NCI-H526 (cell line): ENCODE data around the gene TDRD12.

ENCODE experiments used
- DNase-seq, 2 experiments: peaks; one replicate each; lab custom pipeline; 2025; lab: John Stamatoyannopoulos, UW

TDRD12 gene, protein sequence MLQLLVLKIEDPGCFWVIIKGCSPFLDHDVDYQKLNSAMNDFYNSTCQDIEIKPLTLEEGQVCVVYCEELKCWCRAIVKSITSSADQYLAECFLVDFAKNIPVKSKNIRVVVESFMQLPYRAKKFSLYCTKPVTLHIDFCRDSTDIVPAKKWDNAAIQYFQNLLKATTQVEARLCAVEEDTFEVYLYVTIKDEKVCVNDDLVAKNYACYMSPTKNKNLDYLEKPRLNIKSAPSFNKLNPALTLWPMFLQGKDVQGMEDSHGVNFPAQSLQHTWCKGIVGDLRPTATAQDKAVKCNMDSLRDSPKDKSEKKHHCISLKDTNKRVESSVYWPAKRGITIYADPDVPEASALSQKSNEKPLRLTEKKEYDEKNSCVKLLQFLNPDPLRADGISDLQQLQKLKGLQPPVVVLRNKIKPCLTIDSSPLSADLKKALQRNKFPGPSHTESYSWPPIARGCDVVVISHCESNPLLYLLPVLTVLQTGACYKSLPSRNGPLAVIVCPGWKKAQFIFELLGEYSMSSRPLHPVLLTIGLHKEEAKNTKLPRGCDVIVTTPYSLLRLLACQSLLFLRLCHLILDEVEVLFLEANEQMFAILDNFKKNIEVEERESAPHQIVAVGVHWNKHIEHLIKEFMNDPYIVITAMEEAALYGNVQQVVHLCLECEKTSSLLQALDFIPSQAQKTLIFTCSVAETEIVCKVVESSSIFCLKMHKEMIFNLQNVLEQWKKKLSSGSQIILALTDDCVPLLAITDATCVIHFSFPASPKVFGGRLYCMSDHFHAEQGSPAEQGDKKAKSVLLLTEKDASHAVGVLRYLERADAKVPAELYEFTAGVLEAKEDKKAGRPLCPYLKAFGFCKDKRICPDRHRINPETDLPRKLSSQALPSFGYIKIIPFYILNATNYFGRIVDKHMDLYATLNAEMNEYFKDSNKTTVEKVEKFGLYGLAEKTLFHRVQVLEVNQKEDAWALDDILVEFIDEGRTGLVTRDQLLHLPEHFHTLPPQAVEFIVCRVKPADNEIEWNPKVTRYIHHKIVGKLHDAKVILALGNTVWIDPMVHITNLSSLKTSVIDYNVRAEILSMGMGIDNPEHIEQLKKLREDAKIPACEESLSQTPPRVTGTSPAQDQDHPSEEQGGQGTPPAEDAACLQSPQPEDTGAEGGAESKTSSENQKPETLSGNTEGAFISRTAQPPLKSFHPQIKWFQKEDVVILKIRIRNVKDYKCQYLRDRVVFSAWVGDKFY (N-terminal part only)

DNA sequence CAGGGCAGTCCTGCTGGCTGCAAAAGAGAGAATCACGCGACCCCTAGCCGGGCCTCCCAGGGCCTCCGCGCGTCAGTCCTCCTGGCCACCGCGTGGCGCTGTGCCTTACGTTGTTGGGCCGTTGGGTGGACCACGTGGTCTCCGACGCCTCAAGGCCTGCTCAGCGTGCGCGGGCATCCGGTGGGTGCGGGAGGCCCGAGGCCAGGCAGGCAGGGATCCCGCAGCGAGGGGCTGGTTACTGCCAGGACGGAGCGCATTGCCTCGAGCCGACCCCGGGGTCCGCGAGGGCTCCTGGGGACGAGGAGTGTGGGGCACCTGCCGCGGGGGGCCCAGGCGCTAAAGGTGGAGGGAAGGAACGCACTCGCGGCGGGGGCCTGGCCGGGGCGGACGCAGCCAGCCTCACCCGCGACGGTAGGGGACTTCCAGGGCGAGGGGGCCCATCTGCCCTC is at the start of gene TDRD12:
Gene TDRD12 (plus strand): TSS at position 157 of the 449 bp plus-strand sequence. CDS start 306 bp downstream, outside the sequence.
- DNase-seq = no peak

DNA sequence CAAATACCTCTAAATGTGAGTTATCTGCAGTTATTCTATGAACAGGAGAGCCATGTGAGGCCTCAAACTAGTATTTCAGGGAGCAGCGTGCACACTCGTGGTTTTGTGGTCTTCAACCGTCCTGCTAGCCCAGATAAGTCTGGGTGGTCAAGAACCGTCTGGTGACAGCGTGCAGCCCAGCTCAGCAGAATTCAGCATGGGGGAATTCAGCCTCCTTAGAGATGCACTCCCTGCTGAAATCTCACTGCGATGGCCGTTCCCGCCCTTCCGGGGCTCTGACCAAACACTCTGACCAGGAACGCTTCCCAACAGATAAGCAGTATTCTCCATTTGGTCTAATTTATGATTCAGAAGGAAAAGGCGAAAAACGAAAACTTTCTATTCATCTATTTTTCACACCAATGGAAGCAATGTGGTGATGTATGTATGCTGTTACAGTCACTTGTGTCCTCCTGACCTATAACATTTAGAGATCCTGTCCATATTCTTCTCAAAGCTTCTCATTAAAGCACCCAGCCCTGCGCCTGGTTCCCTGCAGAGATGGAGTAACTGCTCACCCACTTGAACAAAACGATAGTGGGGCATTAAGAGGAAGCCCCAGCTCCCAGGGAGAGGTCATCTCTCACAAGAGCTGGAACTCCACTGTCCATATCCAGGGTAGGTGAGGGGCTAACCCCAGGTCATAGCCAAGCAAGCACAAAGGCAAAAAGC is 47.5 kb upstream of the TDRD12 start:
- no peak for DNase-seq

DNA sequence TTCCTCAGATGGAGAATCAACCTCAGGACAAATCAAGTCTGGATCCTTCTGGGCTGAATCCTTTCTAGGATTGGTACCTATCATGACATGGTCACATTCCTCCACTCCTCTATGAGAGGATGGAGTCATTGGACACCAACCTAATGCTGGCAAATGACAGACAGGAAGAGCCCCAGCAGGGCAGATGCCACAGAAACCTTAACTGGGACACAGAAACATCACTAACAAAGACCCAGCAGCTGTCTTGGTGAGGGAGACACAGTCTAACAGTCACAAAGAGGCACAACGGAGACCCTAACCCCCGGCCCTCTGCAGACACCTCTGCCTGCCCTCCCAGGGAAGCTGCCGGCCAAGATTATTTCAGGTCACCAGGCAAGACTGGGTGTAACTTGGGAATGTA is 46.7 kb upstream of the TDRD12 start:
- DNase-seq = no peak

DNA sequence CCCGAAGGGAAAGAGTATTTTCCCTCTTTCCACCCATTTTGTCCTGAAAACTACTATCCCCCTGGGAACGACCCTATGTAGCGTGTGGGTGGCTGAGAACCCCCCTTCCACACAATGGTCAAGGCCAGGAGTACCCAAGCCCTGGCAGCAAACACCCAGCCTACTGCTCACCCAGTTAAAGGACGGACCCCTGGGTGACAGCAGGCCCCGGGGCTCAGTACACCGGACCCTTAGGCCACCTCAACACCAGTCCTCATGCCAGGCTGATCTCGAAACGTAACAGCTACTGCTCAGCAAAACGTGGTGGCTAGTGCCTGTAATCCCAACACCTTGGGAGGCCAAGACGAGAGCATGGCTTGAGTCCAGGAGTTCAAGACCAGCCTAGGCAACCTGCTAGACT is 46.0 kb upstream of the TDRD12 start:
- no peak for DNase-seq

DNA sequence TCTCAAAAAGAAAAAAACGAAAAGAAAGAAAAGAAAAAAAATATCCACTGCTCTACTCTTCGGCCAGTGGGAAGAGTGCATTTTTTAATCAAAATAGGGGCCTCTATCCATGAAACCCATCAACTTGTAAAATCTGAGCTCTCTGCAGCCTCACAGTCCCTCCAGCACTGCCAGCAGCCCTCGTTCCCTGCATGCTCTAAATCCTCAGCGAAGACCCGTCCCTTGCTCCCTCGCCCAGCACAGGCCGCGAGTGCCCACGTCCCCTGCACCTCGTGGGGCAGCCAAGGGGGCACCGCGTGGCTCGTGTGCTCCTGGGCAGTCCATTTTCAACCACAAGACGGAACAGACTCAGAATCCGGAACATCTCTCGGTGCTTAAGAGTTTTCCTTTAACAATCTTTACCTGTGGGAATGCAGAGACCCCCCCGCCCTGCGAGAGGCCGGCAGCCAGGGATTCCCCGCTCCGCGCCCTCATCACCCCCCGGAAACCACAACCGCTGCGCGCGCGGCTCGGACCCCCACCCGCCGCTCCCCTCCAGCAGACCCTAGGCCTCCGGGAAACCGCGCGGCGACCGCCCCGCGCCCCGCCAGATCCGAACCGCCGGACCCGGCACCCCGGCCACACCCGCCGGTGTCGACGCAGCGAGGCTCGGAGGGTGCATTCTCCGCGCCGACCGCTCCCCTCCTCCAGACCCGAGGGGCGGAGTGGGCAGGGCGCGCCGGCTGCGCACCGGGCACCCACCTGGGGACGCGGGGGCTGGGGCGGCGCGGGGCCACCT is 45.2 kb upstream of the TDRD12 start:
- peak; percentile 19 to 70 for DNase-seq

DNA sequence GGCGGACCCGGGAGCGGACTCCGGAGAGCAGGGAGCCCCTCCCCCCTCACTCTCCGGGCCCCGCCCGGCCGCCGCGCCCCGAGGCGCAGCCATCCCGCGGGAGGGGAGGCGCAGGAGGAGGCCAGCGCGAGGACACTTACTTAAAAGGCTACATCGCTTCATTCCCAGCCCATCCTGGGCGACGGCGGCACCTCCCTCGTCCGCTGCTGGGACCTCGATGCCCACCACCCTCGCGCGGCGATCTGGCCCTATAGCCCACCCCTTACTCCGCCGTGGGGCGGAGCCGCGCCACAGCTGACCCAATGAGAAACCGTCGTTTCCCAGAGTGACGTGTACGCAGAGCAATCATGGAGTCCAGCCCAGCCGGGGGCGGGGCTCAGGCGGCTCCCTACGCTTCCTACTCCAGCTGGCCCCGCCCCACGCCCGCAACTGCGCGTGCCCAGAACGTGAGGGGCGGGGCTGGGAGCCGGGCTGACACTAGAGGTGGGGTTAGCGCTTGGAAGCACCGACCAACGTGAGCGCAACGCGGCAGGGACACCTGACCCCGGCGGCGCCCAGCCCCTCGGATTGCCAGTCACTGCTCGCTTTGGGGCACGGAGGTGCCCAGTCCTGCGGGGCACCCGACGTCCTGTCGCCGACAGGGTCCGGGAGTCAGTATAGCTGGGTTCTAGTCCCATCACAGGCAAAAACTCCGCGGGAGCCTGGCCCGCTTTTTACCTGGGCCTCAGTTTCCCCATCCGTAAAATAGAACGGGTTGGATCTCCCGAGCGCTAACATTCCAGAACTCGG is 44.4 kb upstream of the TDRD12 start, which contains the start of gene ANKRD27:
Gene ANKRD27 (minus strand): TSS at position 250 of the 789 bp plus-strand sequence. CDS start 16,165 bp downstream, outside the sequence.
- DNase-seq = peak; percentile 98 to 100

DNA sequence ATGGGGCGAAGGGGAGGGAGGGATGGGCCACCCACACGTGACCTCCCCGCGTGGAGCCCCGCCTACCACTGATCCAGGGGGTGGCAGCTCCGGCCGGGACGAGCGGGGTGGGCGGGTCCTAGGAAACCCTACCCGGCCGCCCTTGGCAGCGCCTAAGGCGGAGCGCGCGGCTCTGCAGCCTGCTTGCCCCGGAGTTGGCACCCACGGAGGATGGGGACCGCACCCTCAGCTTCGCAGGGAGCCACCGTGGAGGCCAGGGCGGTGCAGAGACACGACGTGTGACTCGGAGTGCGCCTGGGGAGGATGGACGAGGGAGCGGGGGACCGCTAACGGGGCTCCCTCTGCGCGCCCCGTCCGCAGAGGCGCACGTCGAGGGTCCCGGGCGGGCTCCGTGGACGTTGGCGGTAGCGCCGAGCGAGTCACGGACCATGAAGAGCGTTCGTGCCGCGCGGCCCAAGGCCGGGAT is 43.8 kb upstream of the TDRD12 start, which contains the start of gene RGS9BP:
Gene RGS9BP (plus strand): TSS at position 129 of the 466 bp plus-strand sequence. CDS start 416 bp downstream, outside the sequence.
- peak; percentile 72 to 92 for DNase-seq

DNA sequence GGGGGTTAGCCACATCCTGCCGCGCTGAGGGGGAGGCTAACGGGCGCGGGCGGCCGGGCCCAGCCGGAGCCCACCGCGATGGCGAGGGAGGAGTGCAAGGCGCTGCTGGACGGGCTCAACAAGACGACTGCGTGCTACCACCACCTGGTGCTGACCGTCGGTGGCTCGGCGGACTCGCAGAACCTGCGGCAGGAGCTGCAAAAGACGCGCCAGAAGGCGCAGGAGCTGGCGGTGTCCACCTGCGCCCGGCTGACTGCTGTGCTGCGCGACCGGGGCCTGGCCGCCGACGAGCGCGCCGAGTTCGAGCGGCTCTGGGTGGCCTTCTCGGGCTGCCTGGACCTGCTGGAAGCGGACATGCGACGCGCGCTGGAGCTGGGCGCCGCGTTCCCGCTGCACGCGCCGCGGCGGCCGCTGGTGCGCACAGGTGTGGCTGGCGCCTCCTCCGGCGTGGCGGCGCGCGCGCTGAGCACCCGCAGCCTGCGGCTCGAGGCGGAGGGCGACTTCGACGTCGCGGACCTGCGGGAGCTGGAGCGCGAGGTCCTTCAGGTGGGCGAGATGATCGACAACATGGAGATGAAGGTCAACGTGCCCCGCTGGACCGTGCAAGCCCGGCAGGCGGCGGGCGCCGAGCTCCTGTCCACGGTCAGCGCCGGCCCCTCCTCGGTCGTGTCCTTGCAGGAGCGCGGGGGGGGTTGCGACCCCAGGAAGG is 43.2 kb upstream of the TDRD12 start:
- peak in 1 of 2 experiments; percentile 80 for DNase-seq

DNA sequence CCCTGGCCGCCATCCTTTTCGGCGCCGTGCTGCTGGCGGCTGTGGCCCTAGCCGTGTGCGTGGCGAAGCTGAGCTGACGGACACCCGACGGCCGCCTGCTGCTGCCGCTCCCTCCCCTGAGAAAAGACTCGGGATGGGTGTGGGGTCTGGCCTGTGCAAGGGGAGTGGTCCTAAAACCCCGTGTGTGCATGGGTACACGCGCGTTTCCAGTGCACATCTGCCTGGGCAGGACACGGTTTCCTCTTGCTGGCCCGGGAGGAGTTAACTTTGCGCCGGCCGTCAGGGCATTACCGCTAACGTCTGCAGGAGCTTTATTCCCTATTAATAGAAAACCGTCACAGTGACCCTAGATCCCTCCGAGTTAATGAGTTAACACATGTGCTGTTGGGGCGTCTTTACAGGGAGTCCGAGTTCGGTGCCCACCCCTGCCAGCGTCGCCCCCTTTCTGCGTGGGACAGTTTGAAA is 42.6 kb upstream of the TDRD12 start:
- no peak for DNase-seq

DNA sequence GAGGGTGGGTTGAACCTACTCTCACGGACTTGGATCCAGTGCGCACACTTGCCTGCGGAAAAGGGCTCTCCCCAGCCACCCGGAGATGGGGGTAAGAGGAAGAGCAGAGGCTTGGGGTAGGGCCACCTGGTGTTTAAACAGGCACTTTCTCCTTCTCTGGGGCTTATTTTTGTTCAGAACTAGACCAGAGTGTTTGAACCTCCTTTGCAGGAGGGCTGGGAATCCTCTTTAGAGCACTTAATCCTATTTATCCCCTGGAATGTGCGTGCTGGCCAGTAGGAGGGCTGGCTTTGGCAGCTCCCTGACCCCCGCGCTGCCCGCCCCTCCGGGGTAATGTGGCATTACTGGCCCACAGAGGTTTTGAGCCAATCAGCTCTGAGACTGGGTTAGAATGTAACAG is 41.9 kb upstream of the TDRD12 start:
- DNase-seq = no peak

DNA sequence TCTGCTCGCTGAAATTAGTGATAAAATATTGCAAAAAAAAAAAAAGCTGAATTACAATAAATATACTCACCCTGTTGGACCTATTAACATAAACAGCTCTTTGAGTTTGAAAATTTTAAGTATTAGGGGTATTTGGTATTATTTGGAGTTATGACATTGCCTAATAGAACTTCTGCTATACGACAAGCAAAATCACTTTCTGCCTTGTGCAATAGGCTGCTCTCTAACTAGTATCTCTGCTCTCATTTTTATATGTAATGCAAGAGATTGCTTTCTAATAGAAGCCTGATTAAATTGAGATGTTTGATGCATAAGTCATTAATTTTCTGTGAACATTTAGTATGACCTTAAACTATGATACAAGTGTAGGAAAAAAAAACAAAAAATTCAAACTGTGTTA is 38.6 kb upstream of the TDRD12 start:
- no peak for DNase-seq

DNA sequence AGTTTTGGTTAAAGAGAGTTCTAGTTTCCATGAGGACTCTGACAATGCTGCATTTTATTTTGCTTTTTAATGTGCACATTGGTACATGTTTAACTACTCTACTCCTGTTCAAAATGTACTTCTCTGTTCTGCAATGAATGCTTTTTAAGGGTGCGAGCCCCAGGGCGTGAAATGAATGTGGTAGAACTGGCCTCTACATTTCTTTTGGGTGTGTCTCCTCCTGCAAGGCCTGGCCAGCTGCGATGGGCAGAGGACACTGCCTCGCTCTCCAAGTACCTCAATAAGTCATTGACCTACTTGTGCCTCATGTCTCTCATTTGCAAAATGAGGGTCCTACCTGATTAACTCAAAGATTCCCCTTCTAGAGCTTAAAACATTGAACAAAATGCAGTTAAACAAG is 37.2 kb upstream of the TDRD12 start:
- DNase-seq = no peak

DNA sequence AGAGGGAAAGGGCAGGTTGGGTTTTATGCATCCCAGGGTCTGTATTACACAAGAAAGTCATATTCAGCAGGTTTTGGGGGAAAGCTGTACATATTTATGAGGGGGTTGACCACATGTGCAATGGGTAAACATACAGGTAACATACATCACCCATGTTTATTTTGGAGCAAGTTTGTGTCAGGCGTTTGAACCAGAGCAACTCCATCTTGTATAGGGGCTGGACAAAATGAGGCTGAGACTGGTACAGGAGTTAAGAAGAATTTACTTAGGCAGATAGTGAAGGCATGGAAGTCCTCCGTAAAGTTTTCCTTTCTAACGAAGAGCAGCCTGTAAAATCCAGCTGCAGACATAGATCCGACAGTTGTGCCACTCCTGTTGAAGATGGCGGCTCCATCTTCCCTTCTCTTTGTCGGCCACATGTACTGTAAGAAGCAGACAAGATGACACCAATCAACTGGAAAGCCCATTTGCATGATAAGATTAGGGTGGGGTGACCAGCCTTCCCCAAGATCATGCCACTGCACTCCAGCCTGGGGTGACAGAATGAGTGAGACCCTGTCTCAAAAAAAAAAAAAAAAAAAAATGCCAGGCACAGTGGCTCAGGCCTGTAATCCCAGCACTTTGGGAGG is 32.6 kb upstream of the TDRD12 start:
- no peak for DNase-seq

DNA sequence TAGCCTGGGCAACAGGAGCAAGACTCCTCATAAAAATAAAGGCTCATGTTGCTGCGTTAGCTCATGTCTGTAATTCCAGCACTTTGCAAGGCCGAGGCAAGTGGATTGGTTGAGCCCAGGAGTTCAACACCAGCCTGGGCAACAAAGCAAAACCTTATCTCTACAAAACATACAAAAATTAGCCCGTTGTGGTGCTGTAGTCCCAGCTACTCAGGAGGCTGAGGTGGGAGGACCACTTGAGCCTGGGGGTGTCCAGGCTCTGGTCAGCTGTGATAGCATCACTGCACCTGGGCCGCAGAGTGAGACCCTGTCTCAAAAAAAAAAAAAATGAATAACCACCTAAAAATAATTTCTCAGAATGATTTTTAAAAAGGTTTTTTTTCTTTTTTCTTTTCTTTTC is 31.9 kb upstream of the TDRD12 start:
- DNase-seq = no peak

DNA sequence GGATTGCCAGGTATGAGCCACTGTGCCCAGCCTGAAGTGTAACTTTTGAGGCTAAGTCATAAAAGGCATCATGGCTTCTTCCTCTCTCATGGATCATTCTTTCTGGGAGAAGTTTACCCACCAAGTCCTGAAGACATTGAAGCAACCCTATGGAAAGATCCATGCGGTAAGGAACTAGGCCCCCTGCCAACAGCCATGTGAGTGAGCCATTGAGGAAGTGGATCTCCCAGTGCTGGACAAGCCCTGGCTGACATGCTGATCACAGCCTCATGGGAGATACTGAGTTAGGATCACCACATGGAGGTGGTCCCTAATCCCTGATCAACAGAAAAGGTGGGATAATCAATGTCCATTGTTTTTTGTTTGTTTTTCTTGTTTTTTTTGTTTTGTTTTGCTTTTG is 31.3 kb upstream of the TDRD12 start:
- DNase-seq = no peak

DNA sequence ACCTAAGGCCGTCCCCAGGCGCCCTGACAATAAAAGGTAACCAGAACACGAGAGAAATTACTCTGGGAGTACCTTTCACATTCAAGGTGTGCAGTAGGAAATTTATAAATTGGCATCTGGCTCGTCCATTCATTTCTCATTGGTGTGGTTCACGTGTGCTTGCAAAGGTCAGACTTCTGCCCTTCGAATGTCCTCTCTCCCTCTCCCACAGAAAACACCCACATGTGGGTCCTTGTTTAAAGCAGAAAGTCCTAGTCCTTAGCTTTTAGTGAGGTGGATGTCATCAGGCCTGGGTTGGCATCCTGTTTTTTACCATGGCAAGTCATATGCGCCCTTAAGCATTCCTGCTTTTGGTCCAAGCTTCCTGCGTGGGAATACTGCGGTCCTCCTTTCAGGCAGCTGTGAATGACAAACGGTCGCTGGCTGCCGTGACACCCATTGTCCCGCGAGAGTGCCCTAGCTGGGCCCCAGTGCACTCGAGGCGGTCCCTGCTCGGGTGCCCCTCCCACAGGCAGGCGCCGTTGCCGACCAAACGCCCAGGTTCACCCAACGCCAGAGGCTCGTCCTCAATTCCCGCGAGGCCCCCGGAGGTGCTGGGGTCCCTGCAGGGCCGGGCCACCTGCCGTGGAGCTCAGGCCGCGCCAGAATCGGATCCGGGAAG is 28.1 kb upstream of the TDRD12 start, which contains the start of gene NUDT19:
Gene NUDT19 (plus strand): TSS at position 531 of the 661 bp plus-strand sequence. CDS start 140 bp downstream, outside the sequence.
- DNase-seq = peak; percentile 86 to 99

DNA sequence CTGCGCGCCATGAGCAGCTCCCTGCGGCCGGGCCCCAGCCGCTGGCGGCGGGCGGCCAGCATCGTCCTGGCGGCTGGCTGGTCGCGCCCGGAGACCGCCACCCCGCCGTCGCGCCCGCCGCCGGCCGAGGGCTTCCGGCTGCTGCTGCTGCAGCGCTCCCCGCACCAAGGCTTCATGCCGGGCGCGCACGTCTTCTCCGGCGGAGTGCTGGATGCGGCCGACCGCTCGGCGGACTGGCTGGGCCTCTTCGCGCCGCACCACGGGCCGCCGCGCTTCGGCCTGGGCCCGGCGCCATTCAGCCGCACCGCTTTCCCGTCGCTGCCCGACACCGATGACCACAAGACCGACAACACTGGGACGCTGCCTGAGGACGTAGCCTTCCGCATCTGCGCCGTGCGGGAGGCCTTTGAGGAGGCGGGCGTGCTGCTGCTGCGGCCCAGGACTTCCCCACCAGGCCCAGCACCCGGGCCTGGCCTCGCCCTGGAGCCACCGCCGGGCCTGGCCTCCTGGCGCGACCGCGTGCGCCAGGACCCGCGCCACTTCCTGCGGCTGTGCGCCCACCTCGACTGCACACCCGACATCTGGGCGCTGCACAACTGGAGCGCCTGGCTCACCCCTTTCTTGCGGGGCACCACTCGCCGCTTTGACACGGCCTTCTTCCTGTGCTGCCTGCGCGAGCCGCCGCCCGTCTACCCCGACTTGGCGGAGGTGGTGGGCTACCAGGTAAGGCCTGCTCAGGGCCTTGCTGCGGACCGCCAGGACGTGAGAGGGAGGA is 27.4 kb upstream of the TDRD12 start:
- DNase-seq = peak; percentile 49 to 90
